Measurements from ENCODE around the gene WRAP73. TPM values are rescaled to one million over a fixed set of nuclear protein-coding genes. Genes with fewer than 3 reads are reported as not detected.

Gene WRAP73
- total RNA-seq, 1 donor from 2014 or later = 20.5 TPM

DNA sequence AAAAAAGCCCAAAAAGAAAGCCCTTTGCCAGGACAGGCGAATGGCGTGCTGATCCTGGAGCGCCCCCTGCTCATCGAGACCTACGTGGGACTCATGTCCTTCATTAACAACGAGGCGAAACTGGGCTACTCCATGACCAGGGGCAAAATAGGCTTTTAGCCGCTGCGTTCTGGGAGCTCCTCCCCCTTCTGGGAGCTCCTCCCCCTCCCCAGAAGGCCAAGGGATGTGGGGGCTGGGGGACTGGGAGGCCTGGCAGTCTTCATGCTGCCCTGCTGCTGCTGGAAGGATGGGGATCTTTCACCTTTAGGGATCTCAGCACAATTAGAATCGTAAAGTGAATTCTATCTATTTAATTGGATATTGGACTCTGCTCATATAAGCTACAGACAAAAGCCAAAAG is 21.5 kb downstream of the WRAP73 start:
- H3K9me3 Mint-ChIP-seq (ENCODE audit: unreplicated experiment) = no peaks in the 10 kb centered on the region
- H3K27ac Mint-ChIP-seq (ENCODE audit: unreplicated experiment) = no peak overlapping the region
- H3K4me3 Mint-ChIP-seq (ENCODE audit: unreplicated experiment) = no peak overlapping the region
- peaks cover 17% of the 10 kb centered on the region for H3K36me3 Mint-ChIP-seq (ENCODE audit: unreplicated experiment)
- DNase-seq (ENCODE audit: extremely low spot score, unreplicated experiment) = no peak
- peaks cover 20% of the 10 kb centered on the region for H3K4me1 Mint-ChIP-seq (ENCODE audit: unreplicated experiment)
- H3K27me3 Mint-ChIP-seq (ENCODE audit: unreplicated experiment) = no peaks in the 10 kb centered on the region
- no peak for TF ChIP-seq CTCF (IDR thresholded peaks at IDR 0.05)

DNA sequence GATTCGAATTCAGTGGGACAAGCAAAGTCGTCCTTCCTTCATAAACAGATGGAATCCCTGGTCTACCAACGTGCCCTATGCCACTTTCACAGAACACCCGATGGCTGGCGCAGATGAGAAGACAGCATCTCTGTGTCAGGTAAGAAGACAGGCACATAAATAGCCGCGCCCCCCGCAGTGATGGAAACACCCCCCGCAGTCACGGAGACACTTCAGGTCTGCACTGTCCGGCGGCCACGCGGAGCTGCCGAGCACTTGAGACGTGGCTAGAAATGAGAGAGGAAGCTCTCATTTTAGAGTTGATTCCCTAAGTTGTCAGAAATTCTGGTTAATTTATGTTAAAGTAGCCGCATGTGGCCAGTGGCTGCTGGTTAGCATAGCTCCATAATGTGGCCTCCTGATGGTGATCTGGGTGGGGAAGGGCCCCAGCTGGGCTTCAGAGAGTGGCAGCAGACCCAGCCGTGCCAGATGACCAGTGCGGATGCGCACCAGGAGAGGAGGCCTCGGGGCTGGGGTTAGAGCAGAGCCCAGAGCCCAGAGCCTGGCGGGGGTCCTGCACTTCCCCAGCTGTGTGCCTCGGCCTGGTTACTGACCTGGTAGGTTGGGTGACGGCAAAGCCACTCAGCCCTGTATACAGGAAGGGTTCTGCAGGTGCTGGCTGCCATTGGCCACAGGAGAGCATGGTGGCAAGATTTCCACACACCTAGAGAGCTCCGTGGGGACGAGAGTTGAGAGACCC is 22.2 kb downstream of the WRAP73 start:
- H3K9me3 Mint-ChIP-seq (ENCODE audit: unreplicated experiment) = no peaks in the 10 kb centered on the region
- no peak overlapping the region for H3K27ac Mint-ChIP-seq (ENCODE audit: unreplicated experiment)
- no peaks in the 10 kb centered on the region for H3K27me3 Mint-ChIP-seq (ENCODE audit: unreplicated experiment)
- no peak overlapping the region for H3K4me3 Mint-ChIP-seq (ENCODE audit: unreplicated experiment)
- peaks cover 13% of the 10 kb centered on the region for H3K36me3 Mint-ChIP-seq (ENCODE audit: unreplicated experiment)
- H3K4me1 Mint-ChIP-seq (ENCODE audit: unreplicated experiment) = peaks cover 27% of the 10 kb centered on the region
- no peak for DNase-seq (ENCODE audit: extremely low spot score, unreplicated experiment)
- TF ChIP-seq CTCF (IDR thresholded peaks at IDR 0.05) = no peak

GRCh38 chr1:3626025-3626424 is 23.9 kb downstream of the WRAP73 start:
- H3K4me1 Mint-ChIP-seq (ENCODE audit: unreplicated experiment) = peaks cover 30% of the 10 kb centered on the region
- peak overlapping the region; percentile 93 for H3K4me3 Mint-ChIP-seq (ENCODE audit: unreplicated experiment)
- TF ChIP-seq CTCF (IDR thresholded peaks at IDR 0.05) = no peak
- H3K9me3 Mint-ChIP-seq (ENCODE audit: unreplicated experiment) = no peaks in the 10 kb centered on the region
- H3K27ac Mint-ChIP-seq (ENCODE audit: unreplicated experiment) = no peak overlapping the region
- no peaks in the 10 kb centered on the region for H3K27me3 Mint-ChIP-seq (ENCODE audit: unreplicated experiment)
- DNase-seq (ENCODE audit: extremely low spot score, unreplicated experiment) = no peak
- peaks cover 13% of the 10 kb centered on the region for H3K36me3 Mint-ChIP-seq (ENCODE audit: unreplicated experiment)

DNA sequence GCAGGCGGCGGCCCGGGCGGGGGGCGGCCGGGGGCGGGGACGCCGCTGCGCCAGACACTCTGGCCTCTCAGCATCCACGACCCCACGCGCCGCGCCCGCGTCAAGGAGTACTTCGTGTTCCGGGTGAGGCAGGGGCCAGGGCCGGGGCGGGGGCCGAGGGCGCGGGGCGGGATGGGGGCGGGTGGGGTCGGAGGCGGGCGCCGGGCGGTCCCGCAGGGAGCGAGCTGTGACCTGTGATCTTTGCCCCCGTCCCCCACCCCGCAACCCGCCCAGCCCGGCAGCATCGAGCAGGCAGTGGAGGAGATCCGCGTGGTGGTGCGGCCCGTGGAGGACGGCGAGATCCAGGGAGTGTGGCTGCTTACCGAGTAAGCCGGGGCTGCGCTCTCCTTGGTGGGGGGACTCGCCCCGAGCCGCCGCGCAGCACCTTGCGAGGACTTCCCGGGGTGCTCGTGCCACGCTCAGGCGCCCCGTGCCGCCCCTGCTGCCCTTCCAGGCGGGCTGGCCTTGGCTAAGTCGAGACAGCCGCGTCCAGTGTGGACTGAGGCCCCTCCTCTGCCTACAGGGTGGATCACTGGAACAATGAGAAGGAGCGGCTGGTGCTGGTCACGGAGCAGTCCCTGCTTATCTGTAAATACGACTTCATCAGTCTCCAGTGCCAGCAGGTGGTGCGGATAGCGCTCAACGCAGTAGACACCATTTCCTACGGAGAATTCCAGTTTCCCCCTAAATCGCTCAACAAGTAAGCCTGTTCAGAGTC is 24.6 kb downstream of the WRAP73 start:
- TF ChIP-seq CTCF (IDR thresholded peaks at IDR 0.05) = no peak
- Mint-ChIP-seq H3K36me3 (ENCODE audit: unreplicated experiment) (peaks cover 13% of the 10 kb centered on the region), H3K4me1 (ENCODE audit: unreplicated experiment) (peaks cover 30% of the 10 kb centered on the region), H3K27ac (ENCODE audit: unreplicated experiment) (no peak overlapping the region), H3K4me3 (ENCODE audit: unreplicated experiment) (peak overlapping the region; percentile 93), H3K27me3 (ENCODE audit: unreplicated experiment) (no peaks in the 10 kb centered on the region), H3K9me3 (ENCODE audit: unreplicated experiment) (no peaks in the 10 kb centered on the region)
- no peak for DNase-seq (ENCODE audit: extremely low spot score, unreplicated experiment)
